GM23338 (cell line): ENCODE results near the gene TNRC18.

Experiments
- JUNB ChIP-seq: IDR thresholded peaks from one replicate; pipeline ENCODE4 v1.6.1; 2016; ENCODE audit warnings: antibody characterized with exemption; ENCODE audit not compliant: unreplicated experiment
- TF ChIP-seq, protein P1 (sequence below), 2 experiments: fragments of 200-600 bp in 1 of 2; sonication (generic) in 1 of 2; conservative IDR thresholded peaks; 2 replicates each; pipeline versions ENCODE4 v1.5.1 to v1.6.1; 2016 to 2017; ENCODE audit warnings: antibody characterized with exemption in 2 of 2, low read depth in 2 of 2, mild to moderate bottlenecking in 2 of 2, moderate library complexity in 1 of 2

DNA sequence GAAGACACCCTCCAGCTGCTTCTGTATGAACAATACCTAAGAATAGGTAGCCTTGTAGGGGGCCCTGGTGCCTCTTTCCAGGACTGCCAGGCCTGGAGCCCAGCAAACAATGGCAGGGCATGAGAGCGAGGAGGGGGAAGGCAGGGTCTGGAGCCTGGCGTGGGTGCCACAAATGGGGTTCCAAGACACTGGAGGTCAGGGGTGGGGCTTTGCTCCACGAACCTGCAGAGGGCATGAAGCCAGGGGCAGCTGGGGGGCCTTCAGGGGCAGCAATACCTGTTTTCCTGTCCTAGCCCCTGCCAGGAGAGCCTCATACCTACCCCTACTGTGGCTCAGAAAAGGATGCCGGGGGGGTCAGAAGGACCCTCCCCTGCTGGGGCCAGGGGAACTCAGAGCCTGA is 79.3 kb downstream of the TNRC18 start:
- TF ChIP-seq, protein P1, sequence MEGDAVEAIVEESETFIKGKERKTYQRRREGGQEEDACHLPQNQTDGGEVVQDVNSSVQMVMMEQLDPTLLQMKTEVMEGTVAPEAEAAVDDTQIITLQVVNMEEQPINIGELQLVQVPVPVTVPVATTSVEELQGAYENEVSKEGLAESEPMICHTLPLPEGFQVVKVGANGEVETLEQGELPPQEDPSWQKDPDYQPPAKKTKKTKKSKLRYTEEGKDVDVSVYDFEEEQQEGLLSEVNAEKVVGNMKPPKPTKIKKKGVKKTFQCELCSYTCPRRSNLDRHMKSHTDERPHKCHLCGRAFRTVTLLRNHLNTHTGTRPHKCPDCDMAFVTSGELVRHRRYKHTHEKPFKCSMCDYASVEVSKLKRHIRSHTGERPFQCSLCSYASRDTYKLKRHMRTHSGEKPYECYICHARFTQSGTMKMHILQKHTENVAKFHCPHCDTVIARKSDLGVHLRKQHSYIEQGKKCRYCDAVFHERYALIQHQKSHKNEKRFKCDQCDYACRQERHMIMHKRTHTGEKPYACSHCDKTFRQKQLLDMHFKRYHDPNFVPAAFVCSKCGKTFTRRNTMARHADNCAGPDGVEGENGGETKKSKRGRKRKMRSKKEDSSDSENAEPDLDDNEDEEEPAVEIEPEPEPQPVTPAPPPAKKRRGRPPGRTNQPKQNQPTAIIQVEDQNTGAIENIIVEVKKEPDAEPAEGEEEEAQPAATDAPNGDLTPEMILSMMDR (conservative IDR thresholded peaks at IDR 0.05; ENCODE audit: low read depth in 2 of 2), result no peak
- TF ChIP-seq JUNB, result no peak
